PC-9 (cell line): ENCODE data around the gene STRIT1.

Experiments
- CTCF ChIP-seq: fragments of 200-600 bp; sonication (generic); conservative IDR thresholded peaks from 2 replicates; pipeline ENCODE4 v1.6.1; 2017; ENCODE audit warnings: mixed run types, antibody characterized with exemption, mild to moderate bottlenecking, moderate library complexity
- EZH2 ChIP-seq: fragments of 200-600 bp; sonication (generic); IDR thresholded peaks from 2 replicates; pipeline ENCODE4 v1.8.0; 2017; ENCODE audit warnings: antibody characterized with exemption, low read depth

- no peak for TF ChIP-seq CTCF
- no peak for TF ChIP-seq EZH2
Measured at GRCh38 chr3:155303540-155304097, 10.1 kb upstream of the STRIT1 start.
